WTC11 (cell line): ENCODE results near the gene CALM3. TPM values are rescaled to one million over a fixed set of nuclear protein-coding genes. Genes with fewer than 3 reads are reported as not detected.

Experiments
- ATAC-seq: fragments of 200-7000 bp; cut with Tn5 transposase; 2 replicates; pipeline ENCODE4 v1.10.0; 2021; ENCODE audit warnings: mild to moderate bottlenecking, moderate library complexity
- CTCF ChIA-PET: fragments of 300-600 bp; sonication (Branson Sonifier 250); formaldehyde crosslinking; loops from one replicate; lab custom pipeline; 2021; ENCODE audit warnings: antibody characterized with exemption; lab: Charles Lee
- POLR2A ChIA-PET: fragments of 350-600 bp; sonication (Branson Sonifier 250); formaldehyde crosslinking; loops from one replicate; lab custom pipeline; 2021; ENCODE audit warnings: antibody characterized with exemption; lab: Charles Lee
- DNase-seq: peaks from one replicate; pipeline ENCODE4 v3.0.0; 2021; ENCODE audit warnings: low spot score
- H3K27ac Mint-ChIP-seq: 2 replicates; pipeline ENCODE4 v1.8.0; 2021; ENCODE audit warnings: mixed read lengths
- H3K27me3 Mint-ChIP-seq: 2 replicates; pipeline ENCODE4 v1.8.0; 2021; ENCODE audit warnings: low read depth, mild to moderate bottlenecking, moderate library complexity, mixed read lengths
- H3K36me3 Mint-ChIP-seq: 2 replicates; pipeline ENCODE4 v1.8.0; 2021; ENCODE audit warnings: mixed read lengths
- H3K4me1 Mint-ChIP-seq: 2 replicates; pipeline ENCODE4 v1.8.0; 2022; ENCODE audit warnings: mixed read lengths
- H3K4me3 Mint-ChIP-seq: 2 replicates; pipeline ENCODE4 v1.8.0; 2021; ENCODE audit warnings: mild to moderate bottlenecking, moderate library complexity, mixed read lengths
- H3K9me3 Mint-ChIP-seq: 2 replicates; pipeline ENCODE4 v1.8.0; 2021; ENCODE audit warnings: mixed read lengths
- ATF3 ChIP-seq: sonication (generic); formaldehyde crosslinking; conservative IDR thresholded peaks from 2 replicates; pipeline ENCODE4 v1.8.1; 2022; ENCODE audit warnings: mild to moderate bottlenecking, missing genetic modification reagents
- E2F4 ChIP-seq: sonication (generic); formaldehyde crosslinking; IDR thresholded peaks from 2 replicates; pipeline ENCODE4 v1.8.1; 2022; ENCODE audit warnings: low read depth, mild to moderate bottlenecking, moderate library complexity, missing genetic modification reagents, borderline replicate concordance
- ELF4 ChIP-seq: sonication (generic); formaldehyde crosslinking; IDR thresholded peaks from 2 replicates; pipeline ENCODE4 v1.8.1; 2022; ENCODE audit warnings: low read depth, mild to moderate bottlenecking, moderate library complexity, missing genetic modification reagents
- GABPB1 ChIP-seq: sonication (generic); formaldehyde crosslinking; IDR thresholded peaks from 2 replicates; pipeline ENCODE4 v1.8.1; 2023; ENCODE audit warnings: mild to moderate bottlenecking, missing genetic modification reagents
- HMGA2 ChIP-seq: fragments of 250-450 bp; sonication (Bioruptor Pico); IDR thresholded peaks from 2 replicates; pipeline ENCODE4 v1.4.0; 2021; ENCODE audit warnings: mild to moderate bottlenecking, moderate library complexity
- IRF2 ChIP-seq: sonication (generic); formaldehyde crosslinking; IDR thresholded peaks from 2 replicates; pipeline ENCODE4 v1.8.0; 2022; ENCODE audit warnings: low read depth, missing genetic modification reagents, borderline replicate concordance
- MYBL2 ChIP-seq: sonication (generic); formaldehyde crosslinking; IDR thresholded peaks from 2 replicates; pipeline ENCODE4 v1.8.1; 2023; ENCODE audit warnings: mild to moderate bottlenecking, moderate library complexity, missing genetic modification reagents
- OVOL2 ChIP-seq: fragments of 250-450 bp; sonication (Bioruptor Pico); IDR thresholded peaks from 2 replicates; pipeline ENCODE4 v1.9.0; 2021; ENCODE audit warnings: mild to moderate bottlenecking, borderline replicate concordance
- STAT6 ChIP-seq: sonication (generic); formaldehyde crosslinking; conservative IDR thresholded peaks from 2 replicates; pipeline ENCODE4 v1.8.1; 2023; ENCODE audit warnings: mild to moderate bottlenecking, low read depth, missing genetic modification reagents, moderate library complexity
- ZNF396 ChIP-seq: fragments of 250-450 bp; sonication (Bioruptor Pico); IDR thresholded peaks from 2 replicates; pipeline ENCODE4 v1.8.0; 2021; ENCODE audit warnings: mild to moderate bottlenecking, moderate library complexity, borderline replicate concordance
- total RNA-seq: library from RNA; stranded (reverse); gene quantifications from 3 replicates; pipeline ENCODE4 v1.2.3, GENCODE V29; 2021
- TF ChIP-seq, protein P1 (sequence below): sonication (generic); formaldehyde crosslinking; IDR thresholded peaks from 2 replicates; pipeline ENCODE4 v1.8.1; 2023; ENCODE audit warnings: mild to moderate bottlenecking, missing genetic modification reagents, moderate library complexity
- TF ChIP-seq, protein P2 (sequence below): fragments of 250-450 bp; sonication (Bioruptor Pico); IDR thresholded peaks from 2 replicates; pipeline ENCODE4 v1.9.0; 2021; ENCODE audit warnings: moderate library complexity, mild to moderate bottlenecking, inconsistent platforms, borderline replicate concordance

Gene CALM3
- total RNA-seq, 1 experiment from 2014 or later: 306 TPM

- ChIA-PET POLR2A (no interaction called here), CTCF (interaction anchor here (0.6 kb wide), 1 partner anchor 20 kb away, joined by 3 read pairs; no protein-coding TSS in a partner anchor)
- no peak overlapping the region for H3K27ac Mint-ChIP-seq
- H3K4me3 Mint-ChIP-seq: no peak overlapping the region
- peaks cover 8% of the 10 kb centered on the region for H3K9me3 Mint-ChIP-seq
- TF ChIP-seq, protein P1, sequence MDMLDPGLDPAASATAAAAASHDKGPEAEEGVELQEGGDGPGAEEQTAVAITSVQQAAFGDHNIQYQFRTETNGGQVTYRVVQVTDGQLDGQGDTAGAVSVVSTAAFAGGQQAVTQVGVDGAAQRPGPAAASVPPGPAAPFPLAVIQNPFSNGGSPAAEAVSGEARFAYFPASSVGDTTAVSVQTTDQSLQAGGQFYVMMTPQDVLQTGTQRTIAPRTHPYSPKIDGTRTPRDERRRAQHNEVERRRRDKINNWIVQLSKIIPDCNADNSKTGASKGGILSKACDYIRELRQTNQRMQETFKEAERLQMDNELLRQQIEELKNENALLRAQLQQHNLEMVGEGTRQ (CRISPR knock-in tag): no peak
- no peak for TF ChIP-seq STAT6 (CRISPR knock-in tag)
- no peaks in the 10 kb centered on the region for H3K36me3 Mint-ChIP-seq
- DNase-seq (no peak), ATAC-seq (no peak)
- H3K4me1 Mint-ChIP-seq: no peaks in the 10 kb centered on the region
- H3K27me3 Mint-ChIP-seq: no peaks in the 10 kb centered on the region; the same call in 1 of the 2 replicates
Measured at GRCh38 chr19:46591870-46592269, 9.3 kb upstream of the CALM3 start.

GRCh38 chr19:46596008-46596407, 5.1 kb upstream of the CALM3 start:
- DNase-seq (no peak), ATAC-seq (no peak)
- peaks cover 4% of the 10 kb centered on the region for H3K4me1 Mint-ChIP-seq
- no peaks in the 10 kb centered on the region; the same call in 1 of the 2 replicates for H3K36me3 Mint-ChIP-seq
- no peak overlapping the region for H3K27ac Mint-ChIP-seq
- no peak overlapping the region for H3K4me3 Mint-ChIP-seq
- no peaks in the 10 kb centered on the region; the same call in 1 of the 2 replicates for H3K27me3 Mint-ChIP-seq
- CTCF ChIA-PET: interaction anchor here (0.6 to 1.3 kb wide), 6 partner anchors 18 to 922 kb away, joined by 3 to 6 read pairs (median 4); partner anchors contain the start of gene DACT3
- TF ChIP-seq ATF3 (CRISPR knock-in tag) (no peak), GABPB1 (no peak), ZNF396 (CRISPR knock-in tag) (no peak), MYBL2 (CRISPR knock-in tag) (no peak)
- TF ChIP-seq, protein P2, sequence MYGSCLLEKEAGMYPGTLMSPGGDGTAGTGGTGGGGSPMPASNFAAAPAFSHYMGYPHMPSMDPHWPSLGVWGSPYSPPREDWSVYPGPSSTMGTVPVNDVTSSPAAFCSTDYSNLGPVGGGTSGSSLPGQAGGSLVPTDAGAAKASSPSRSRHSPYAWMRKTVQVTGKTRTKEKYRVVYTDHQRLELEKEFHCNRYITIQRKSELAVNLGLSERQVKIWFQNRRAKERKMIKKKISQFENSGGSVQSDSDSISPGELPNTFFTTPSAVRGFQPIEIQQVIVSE: no peak
- POLR2A ChIA-PET: interaction anchor here (0.7 kb wide), 1 partner anchor 230 kb away, joined by 6 read pairs; no protein-coding TSS in a partner anchor
- peaks cover 15% of the 10 kb centered on the region for H3K9me3 Mint-ChIP-seq

GRCh38 chr19:46598372-46598917, 2.7 kb upstream of the CALM3 start:
- ATAC-seq: no peak
- POLR2A ChIA-PET: no interaction called here
- Mint-ChIP-seq H3K27ac (no peak overlapping the region), H3K4me3 (no peak overlapping the region), H3K36me3 (no peaks in the 10 kb centered on the region; the same call in 1 of the 2 replicates), H3K4me1 (peaks cover 19% of the 10 kb centered on the region), H3K9me3 (peaks cover 11% of the 10 kb centered on the region), H3K27me3 (no peaks in the 10 kb centered on the region; the same call in 1 of the 2 replicates)
- no peak for DNase-seq
- CTCF ChIA-PET: interaction anchor here (6.1 kb wide), 1 partner anchor 16 kb away, joined by 53 read pairs; no protein-coding TSS in a partner anchor
- TF ChIP-seq HMGA2 (CRISPR knock-in tag) (no peak), ELF4 (CRISPR knock-in tag) (no peak), IRF2 (CRISPR knock-in tag) (no peak), E2F4 (no peak), OVOL2 (CRISPR knock-in tag) (no peak)
